Measurements from ENCODE around the gene AMPD3.

Gene AMPD3

GRCh38 chr11:10414181-10414580, 40.9 kb upstream of the AMPD3 start:
- H3K9me3 ChIP-seq (ENCODE audit: control insufficient read depth in 1 of 2, low read length in 2 of 2), result no peaks in the 10 kb centered on the region
- H3K4me1 ChIP-seq (ENCODE audit: control insufficient read depth in 1 of 2, insufficient read depth in 2 of 2, low read length in 2 of 2), result peaks cover 5 to 9% of the 10 kb centered on the region in 2 donors
- H3K9ac ChIP-seq (ENCODE audit: low read depth in 1 of 2, low read length in 2 of 2), result no peak overlapping the region
- no peak overlapping the region for H3K27ac ChIP-seq (ENCODE audit: low read depth, low read length)
- no peaks in the 10 kb centered on the region for H3K36me3 ChIP-seq (ENCODE audit: control insufficient read depth in 1 of 2, insufficient read depth in 2 of 2, low read length in 2 of 2)
- H3K27me3 ChIP-seq (ENCODE audit: control insufficient read depth in 1 of 2, insufficient read depth in 2 of 2, low read length in 2 of 2), result no peaks in the 10 kb centered on the region
- H3K4me3 ChIP-seq (ENCODE audit: low read depth in 1 of 2, low read length in 2 of 2), result no peak overlapping the region

GRCh38 chr11:10414659-10415058, 40.4 kb upstream of the AMPD3 start:
- Histone ChIP-seq H3K27me3 (ENCODE audit: control insufficient read depth in 1 of 2, insufficient read depth in 2 of 2, low read length in 2 of 2) (no peaks in the 10 kb centered on the region), H3K27ac (ENCODE audit: low read depth, low read length) (no peak overlapping the region), H3K9ac (ENCODE audit: low read depth in 1 of 2, low read length in 2 of 2) (no peak overlapping the region), H3K4me3 (ENCODE audit: low read depth in 1 of 2, low read length in 2 of 2) (no peak overlapping the region), H3K4me1 (ENCODE audit: control insufficient read depth in 1 of 2, insufficient read depth in 2 of 2, low read length in 2 of 2) (peaks cover 5 to 9% of the 10 kb centered on the region in 2 donors), H3K9me3 (ENCODE audit: control insufficient read depth in 1 of 2, low read length in 2 of 2) (no peaks in the 10 kb centered on the region), H3K36me3 (ENCODE audit: control insufficient read depth in 1 of 2, insufficient read depth in 2 of 2, low read length in 2 of 2) (no peaks in the 10 kb centered on the region)

- Histone ChIP-seq H3K9ac (ENCODE audit: low read depth in 1 of 2, low read length in 2 of 2) (peak overlapping the region in 1 of 2 donors; percentile 9), H3K4me3 (ENCODE audit: low read depth in 1 of 2, low read length in 2 of 2) (no peak overlapping the region), H3K27me3 (ENCODE audit: control insufficient read depth in 1 of 2, insufficient read depth in 2 of 2, low read length in 2 of 2) (no peaks in the 10 kb centered on the region), H3K4me1 (ENCODE audit: control insufficient read depth in 1 of 2, insufficient read depth in 2 of 2, low read length in 2 of 2) (peaks cover 5 to 9% of the 10 kb centered on the region in 2 donors), H3K36me3 (ENCODE audit: control insufficient read depth in 1 of 2, insufficient read depth in 2 of 2, low read length in 2 of 2) (no peaks in the 10 kb centered on the region), H3K9me3 (ENCODE audit: control insufficient read depth in 1 of 2, low read length in 2 of 2) (no peaks in the 10 kb centered on the region), H3K27ac (ENCODE audit: low read depth, low read length) (no peak overlapping the region)
Measured at GRCh38 chr11:10415817-10416392, 39.2 kb upstream of the AMPD3 start.

- Histone ChIP-seq H3K27me3 (ENCODE audit: control insufficient read depth in 1 of 2, insufficient read depth in 2 of 2, low read length in 2 of 2) (no peaks in the 10 kb centered on the region), H3K9ac (ENCODE audit: low read depth in 1 of 2, low read length in 2 of 2) (no peak overlapping the region), H3K4me1 (ENCODE audit: control insufficient read depth in 1 of 2, insufficient read depth in 2 of 2, low read length in 2 of 2) (peaks cover 5 to 9% of the 10 kb centered on the region in 2 donors), H3K4me3 (ENCODE audit: low read depth in 1 of 2, low read length in 2 of 2) (no peak overlapping the region), H3K9me3 (ENCODE audit: control insufficient read depth in 1 of 2, low read length in 2 of 2) (no peaks in the 10 kb centered on the region), H3K27ac (ENCODE audit: low read depth, low read length) (no peak overlapping the region), H3K36me3 (ENCODE audit: control insufficient read depth in 1 of 2, insufficient read depth in 2 of 2, low read length in 2 of 2) (no peaks in the 10 kb centered on the region)
Measured at GRCh38 chr11:10418259-10418949, 36.7 kb upstream of the AMPD3 start.

GRCh38 chr11:10418950-10419310, 36.1 kb upstream of the AMPD3 start:
- H3K36me3 ChIP-seq (ENCODE audit: control insufficient read depth in 1 of 2, insufficient read depth in 2 of 2, low read length in 2 of 2), result no peaks in the 10 kb centered on the region
- H3K9me3 ChIP-seq (ENCODE audit: control insufficient read depth in 1 of 2, low read length in 2 of 2), result no peaks in the 10 kb centered on the region
- H3K27ac ChIP-seq (ENCODE audit: low read depth, low read length), result no peak overlapping the region

GRCh38 chr11:10426475-10426874, 28.6 kb upstream of the AMPD3 start:
- Histone ChIP-seq H3K4me1 (ENCODE audit: control insufficient read depth in 1 of 2, insufficient read depth in 2 of 2, low read length in 2 of 2) (no peaks in the 10 kb centered on the region), H3K9ac (ENCODE audit: low read depth in 1 of 2, low read length in 2 of 2) (no peak overlapping the region), H3K27me3 (ENCODE audit: control insufficient read depth in 1 of 2, insufficient read depth in 2 of 2, low read length in 2 of 2) (peaks cover 0 to 3% of the 10 kb centered on the region in 2 donors), H3K36me3 (ENCODE audit: control insufficient read depth in 1 of 2, insufficient read depth in 2 of 2, low read length in 2 of 2) (no peaks in the 10 kb centered on the region), H3K4me3 (ENCODE audit: low read depth in 1 of 2, low read length in 2 of 2) (no peak overlapping the region), H3K9me3 (ENCODE audit: control insufficient read depth in 1 of 2, low read length in 2 of 2) (no peaks in the 10 kb centered on the region), H3K27ac (ENCODE audit: low read depth, low read length) (no peak overlapping the region)

More at GRCh38 chr11:10418950-10419310, 36.1 kb upstream of the AMPD3 start:
- H3K27me3 ChIP-seq (ENCODE audit: control insufficient read depth in 1 of 2, insufficient read depth in 2 of 2, low read length in 2 of 2), result no peaks in the 10 kb centered on the region
- no peak overlapping the region for H3K4me3 ChIP-seq (ENCODE audit: low read depth in 1 of 2, low read length in 2 of 2)
- H3K9ac ChIP-seq (ENCODE audit: low read depth in 1 of 2, low read length in 2 of 2), result no peak overlapping the region
- H3K4me1 ChIP-seq (ENCODE audit: control insufficient read depth in 1 of 2, insufficient read depth in 2 of 2, low read length in 2 of 2), result peaks cover 5 to 6% of the 10 kb centered on the region in 2 donors

GRCh38 chr11:10428453-10428852, 26.6 kb upstream of the AMPD3 start:
- no peak overlapping the region for H3K9ac ChIP-seq (ENCODE audit: low read depth in 1 of 2, low read length in 2 of 2)
- no peaks in the 10 kb centered on the region for H3K36me3 ChIP-seq (ENCODE audit: control insufficient read depth in 1 of 2, insufficient read depth in 2 of 2, low read length in 2 of 2)
- no peaks in the 10 kb centered on the region for H3K9me3 ChIP-seq (ENCODE audit: control insufficient read depth in 1 of 2, low read length in 2 of 2)
- no peak overlapping the region for H3K27ac ChIP-seq (ENCODE audit: low read depth, low read length)
- H3K4me1 ChIP-seq (ENCODE audit: control insufficient read depth in 1 of 2, insufficient read depth in 2 of 2, low read length in 2 of 2), result no peaks in the 10 kb centered on the region
- peaks cover 0 to 3% of the 10 kb centered on the region in 2 donors for H3K27me3 ChIP-seq (ENCODE audit: control insufficient read depth in 1 of 2, insufficient read depth in 2 of 2, low read length in 2 of 2)
- H3K4me3 ChIP-seq (ENCODE audit: low read depth in 1 of 2, low read length in 2 of 2), result no peak overlapping the region

- H3K27me3 ChIP-seq (ENCODE audit: control insufficient read depth in 1 of 2, insufficient read depth in 2 of 2, low read length in 2 of 2), result peaks cover 0 to 3% of the 10 kb centered on the region in 2 donors
- no peaks in the 10 kb centered on the region for H3K36me3 ChIP-seq (ENCODE audit: control insufficient read depth in 1 of 2, insufficient read depth in 2 of 2, low read length in 2 of 2)
- no peak overlapping the region for H3K27ac ChIP-seq (ENCODE audit: low read depth, low read length)
- no peaks in the 10 kb centered on the region for H3K9me3 ChIP-seq (ENCODE audit: control insufficient read depth in 1 of 2, low read length in 2 of 2)
- no peaks in the 10 kb centered on the region for H3K4me1 ChIP-seq (ENCODE audit: control insufficient read depth in 1 of 2, insufficient read depth in 2 of 2, low read length in 2 of 2)
- no peak overlapping the region for H3K4me3 ChIP-seq (ENCODE audit: low read depth in 1 of 2, low read length in 2 of 2)
- no peak overlapping the region for H3K9ac ChIP-seq (ENCODE audit: low read depth in 1 of 2, low read length in 2 of 2)
Measured at GRCh38 chr11:10429526-10429925, 25.5 kb upstream of the AMPD3 start.

- H3K4me3 ChIP-seq (ENCODE audit: low read depth in 1 of 2, low read length in 2 of 2), result no peak overlapping the region
- peaks cover 0 to 3% of the 10 kb centered on the region in 2 donors for H3K27me3 ChIP-seq (ENCODE audit: control insufficient read depth in 1 of 2, insufficient read depth in 2 of 2, low read length in 2 of 2)
- no peaks in the 10 kb centered on the region for H3K4me1 ChIP-seq (ENCODE audit: control insufficient read depth in 1 of 2, insufficient read depth in 2 of 2, low read length in 2 of 2)
Measured at GRCh38 chr11:10432493-10432892, 22.6 kb upstream of the AMPD3 start.

GRCh38 chr11:10432971-10433370, 22.1 kb upstream of the AMPD3 start:
- Histone ChIP-seq H3K4me1 (ENCODE audit: control insufficient read depth in 1 of 2, insufficient read depth in 2 of 2, low read length in 2 of 2) (no peaks in the 10 kb centered on the region), H3K4me3 (ENCODE audit: low read depth in 1 of 2, low read length in 2 of 2) (no peak overlapping the region), H3K9me3 (ENCODE audit: control insufficient read depth in 1 of 2, low read length in 2 of 2) (no peaks in the 10 kb centered on the region), H3K9ac (ENCODE audit: low read depth in 1 of 2, low read length in 2 of 2) (no peak overlapping the region), H3K36me3 (ENCODE audit: control insufficient read depth in 1 of 2, insufficient read depth in 2 of 2, low read length in 2 of 2) (no peaks in the 10 kb centered on the region), H3K27me3 (ENCODE audit: control insufficient read depth in 1 of 2, insufficient read depth in 2 of 2, low read length in 2 of 2) (peaks cover 0 to 3% of the 10 kb centered on the region in 2 donors), H3K27ac (ENCODE audit: low read depth, low read length) (no peak overlapping the region)

More at GRCh38 chr11:10432493-10432892, 22.6 kb upstream of the AMPD3 start:
- Histone ChIP-seq H3K9me3 (ENCODE audit: control insufficient read depth in 1 of 2, low read length in 2 of 2) (no peaks in the 10 kb centered on the region), H3K27ac (ENCODE audit: low read depth, low read length) (no peak overlapping the region), H3K9ac (ENCODE audit: low read depth in 1 of 2, low read length in 2 of 2) (no peak overlapping the region), H3K36me3 (ENCODE audit: control insufficient read depth in 1 of 2, insufficient read depth in 2 of 2, low read length in 2 of 2) (no peaks in the 10 kb centered on the region)
